Transverse colon (tissue), 4 donors: ENCODE results near the gene CD48. TPM values are rescaled to one million over a fixed set of nuclear protein-coding genes. Genes with fewer than 3 reads are reported as not detected.
A peak's percentile ranks its signal among the peaks of the same experiment; 100 is the strongest.

ENCODE experiments used
- DNase-seq: peaks from one replicate; pipeline ENCODE4 v3.0.0-alpha.2; 2019
- H3K27ac ChIP-seq, 4 donors: fragments of 200-600 bp; sonication (generic); 2 replicates each; pipeline ENCODE4 v1.5.1; 2016 to 2018; ENCODE audit warnings: inconsistent platforms in 4 of 4
- H3K27me3 ChIP-seq: fragments of 200-600 bp; sonication (generic); 2 replicates; pipeline ENCODE4 v1.5.1; 2017; ENCODE audit warnings: inconsistent platforms
- H3K36me3 ChIP-seq, 4 donors: fragments of 200-600 bp; sonication (generic); 2 replicates each; pipeline ENCODE4 v1.5.1; 2017 to 2019; ENCODE audit warnings: inconsistent platforms in 4 of 4
- H3K4me1 ChIP-seq, 4 donors: fragments of 200-600 bp; sonication (generic); 2 replicates each; pipeline ENCODE4 v1.5.1; 2017 to 2020; ENCODE audit warnings: inconsistent platforms in 4 of 4
- H3K4me3 ChIP-seq, 4 donors: fragments of 200-600 bp; sonication (generic); 1 replicate in 1 of 4; 2 replicates in 3 of 4; pipeline versions ENCODE4 v1.5.1 to v1.6.1; 2017 to 2019; ENCODE audit warnings: inconsistent platforms in 4 of 4
- H3K9me3 ChIP-seq, 2 donors: fragments of 200-600 bp; sonication (generic); 2 replicates each; pipeline ENCODE4 v1.5.1; 2017 to 2019; ENCODE audit warnings: inconsistent platforms in 2 of 2
- CTCF ChIP-seq, 5 experiments: fragments of 200-600 bp in 3 of 5; fragments of 450-650 bp in 2 of 5; sonication (generic) in 3 of 5; IDR thresholded peaks; 1 replicate in 2 of 5; 2 replicates in 3 of 5; pipeline ENCODE4 v1.5.1; 2016 to 2017; ENCODE audit warnings: antibody characterized with exemption in 5 of 5, inconsistent platforms in 3 of 5, mild to moderate bottlenecking in 2 of 5, moderate library complexity in 1 of 5
- EP300 ChIP-seq: sonication (generic); formaldehyde crosslinking; IDR thresholded peaks from one replicate; pipeline ENCODE4 v1.6.1; 2017; ENCODE audit warnings: antibody characterized with exemption, low read depth
- POLR2A ChIP-seq: fragments of 450-650 bp; IDR thresholded peaks from one replicate; pipeline ENCODE4 v1.6.1; 2016; ENCODE audit warnings: antibody characterized with exemption, mild to moderate bottlenecking, moderate library complexity
- POLR2AphosphoS5 ChIP-seq, 3 donors: sonication (generic); formaldehyde crosslinking; IDR thresholded peaks; one replicate each; pipeline ENCODE4 v1.6.1; 2016; ENCODE audit warnings: antibody characterized with exemption in 3 of 3
- WGBS, 2 donors: methylation state at CpG; one replicate each; pipeline ENCODE4 v1.1.5; 2018; ENCODE audit warnings: low coverage in 1 of 2; 5-methylcytosine and 5-hydroxymethylcytosine counted together
- in situ Hi-C, 4 donors: fragments of 200-750 bp; cut with MboI; loops; one replicate each; pipeline versions ENCODE4 v1.15.0 to v1.15.1; 2017; ENCODE audit warnings: low sequenced_read_pairs in 3 of 4, low pct_ligation_motif_present in 1 of 4, low pct_unique_long_range_greater_than_20kb in 1 of 4
- intact Hi-C: fragments of 100-400 bp; cut with DNase I; formaldehyde crosslinking; loops from one replicate; pipeline ENCODE4 v1.15.1; 2023; ENCODE audit warnings: low total_unique reads
- total RNA-seq, 4 donors: library from RNA; depleted of rRNA; stranded (reverse); fragments of >200 nt; gene quantifications; one replicate each; pipeline ENCODE4 v1.1.0, GENCODE V29; 2016

The CD48 gene
- total RNA-seq, 4 donors from 2014 or later, result 7.5 to 31.3 (median 17.6) TPM; not detected in 1

GRCh38 chr1:160708801-160709200 lies 2.8 kb downstream of the CD48 start:
- H3K27ac ChIP-seq, result peak overlapping the region; percentile 59 to 77 (median 62)
- in situ Hi-C loops, result no loop called here

GRCh38 chr1:160708118-160708517 lies 3.5 kb downstream of the CD48 start:
- no peaks in the 10 kb centered on the region for H3K36me3 ChIP-seq
- H3K27ac ChIP-seq, result peak overlapping the region; percentile 59 to 77 (median 62)
- peaks cover 0 to 3% (median 0%) of the 10 kb centered on the region in 4 donors for H3K4me1 ChIP-seq
- intact Hi-C loops (no loop called here), in situ Hi-C loops (no loop called here)
- TF ChIP-seq POLR2A (no peak), CTCF (IDR thresholded peaks at IDR 0.05) (no peak), EP300 (no peak), POLR2AphosphoS5 (IDR thresholded peaks at IDR 0.05) (no peak)
- no peak overlapping the region for H3K4me3 ChIP-seq
- 67 to 68% methylated on average over 4 of the region's 4 CpGs for WGBS, 2 donors
- no peaks in the 10 kb centered on the region for H3K9me3 ChIP-seq
- no peaks in the 10 kb centered on the region for H3K27me3 ChIP-seq
- no peak for DNase-seq

More at GRCh38 chr1:160708801-160709200, 2.8 kb downstream of the CD48 start:
- Histone ChIP-seq H3K4me3 (no peak overlapping the region), H3K27me3 (no peaks in the 10 kb centered on the region), H3K36me3 (no peaks in the 10 kb centered on the region), H3K4me1 (peaks cover 0 to 3% (median 0%) of the 10 kb centered on the region in 4 donors), H3K9me3 (no peaks in the 10 kb centered on the region)
- no peak for TF ChIP-seq CTCF (IDR thresholded peaks at IDR 0.05)
- TF ChIP-seq EP300, result no peak
- TF ChIP-seq POLR2AphosphoS5 (IDR thresholded peaks at IDR 0.05), result no peak
- no peak for TF ChIP-seq POLR2A
- no peak for DNase-seq
- 54 to 100% methylated on average over 1 to 4 of the region's 4 CpGs for WGBS, 2 donors
- intact Hi-C loops, result no loop called here

GRCh38 chr1:160707236-160708064 lies 4.2 kb downstream of the CD48 start:
- peaks cover 0 to 3% (median 0%) of the 10 kb centered on the region in 4 donors for H3K4me1 ChIP-seq
- no peaks in the 10 kb centered on the region for H3K36me3 ChIP-seq
- no peak for DNase-seq
- TF ChIP-seq EP300 (no peak), POLR2A (no peak), CTCF (IDR thresholded peaks at IDR 0.05) (no peak), POLR2AphosphoS5 (IDR thresholded peaks at IDR 0.05) (no peak)
- WGBS, 2 donors, result 64 to 67% methylated on average over 7 to 8 of the region's 8 CpGs
- intact Hi-C loops (no loop called here), in situ Hi-C loops (no loop called here)
- H3K9me3 ChIP-seq, result no peaks in the 10 kb centered on the region
- H3K27me3 ChIP-seq, result no peaks in the 10 kb centered on the region
- peak overlapping the region; percentile 59 to 77 (median 62) for H3K27ac ChIP-seq
- H3K4me3 ChIP-seq, result no peak overlapping the region

GRCh38 chr1:160706526-160707235 lies 4.9 kb downstream of the CD48 start:
- Histone ChIP-seq H3K27ac (peak overlapping the region; percentile 59 to 77 (median 62)), H3K27me3 (no peaks in the 10 kb centered on the region), H3K4me1 (no peaks in the 10 kb centered on the region), H3K9me3 (no peaks in the 10 kb centered on the region), H3K36me3 (no peaks in the 10 kb centered on the region), H3K4me3 (no peak overlapping the region)
- in situ Hi-C loops (no loop called here), intact Hi-C loops (no loop called here)
- DNase-seq, result no peak
- TF ChIP-seq POLR2A (no peak), POLR2AphosphoS5 (IDR thresholded peaks at IDR 0.05) (no peak), CTCF (IDR thresholded peaks at IDR 0.05) (no peak), EP300 (no peak)
- WGBS, 2 donors, result 43 to 74% methylated on average over 4 of the region's 4 CpGs
